ENCODE data around the gene DGKZ.

Gene DGKZ

DNA sequence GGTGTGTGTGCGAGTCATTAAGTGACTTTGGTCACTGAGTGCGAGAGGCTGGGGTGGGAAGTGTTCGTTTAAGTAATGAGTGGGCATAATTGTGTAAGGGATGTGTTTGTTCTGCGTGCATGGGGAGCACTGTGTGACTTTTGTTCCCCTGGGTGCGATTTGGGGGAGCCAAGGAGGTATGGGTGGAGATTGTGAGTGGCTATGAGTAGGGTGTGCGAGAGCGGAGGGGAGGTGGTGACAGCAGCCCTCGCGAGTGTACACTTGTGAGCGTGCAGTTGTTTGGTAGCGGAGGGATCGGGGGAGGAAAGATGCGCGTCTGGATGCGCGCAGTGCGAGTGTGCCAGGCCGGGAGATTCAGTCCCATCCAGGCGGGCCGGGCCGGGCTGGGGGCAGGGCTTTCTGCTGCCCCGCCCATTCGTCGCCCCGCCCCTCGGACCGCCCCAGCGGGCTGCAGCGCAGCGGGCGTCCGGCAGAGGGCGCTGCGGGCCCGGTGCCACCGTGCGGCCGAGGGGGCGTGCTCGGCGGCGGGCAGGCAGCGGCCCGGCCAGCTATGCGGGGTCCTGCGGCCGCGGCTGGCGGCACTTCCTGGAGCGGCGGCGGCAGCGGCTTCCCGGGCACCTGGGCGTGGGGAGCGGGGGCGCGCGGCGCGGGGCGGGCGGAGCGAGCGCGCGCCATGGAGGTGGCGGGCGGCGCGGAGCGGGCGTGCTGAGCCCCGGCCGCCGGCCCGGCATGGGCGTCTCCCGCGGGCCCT, at the start of gene DGKZ:
TSS of gene DGKZ (plus strand) at position 578 of the 751 bp plus-strand sequence. CDS start 197 bp downstream, outside the sequence.
- H3K79me2 ChIP-seq (ENCODE audit: low read length), result peaks cover 42% of the 10 kb centered on the region
- H3K9ac ChIP-seq (ENCODE audit: low read length), result peak within 1 kb of the TSS; percentile 68
- peaks cover 6% of the 10 kb centered on the region; the same call in 1 of the 2 replicates for H4K20me1 ChIP-seq (ENCODE audit: insufficient read depth, low read length)
- TF ChIP-seq EZH2phosphoT487 (IDR thresholded peaks at IDR 0.05; ENCODE audit: low read depth) (no peak), CTCF (IDR thresholded peaks at IDR 0.05; ENCODE audit: low read depth, low read length) (peak; percentile 42)
- H3K36me3 ChIP-seq (replicated peaks; ENCODE audit: low read depth, low read length), result peaks cover 3% of the 10 kb centered on the region
- no peak within 1 kb of the TSS for H2AFZ ChIP-seq (ENCODE audit: low read depth, low read length)
- H3K27me3 ChIP-seq (ENCODE audit: low read depth, low read length), result peaks cover 15% of the 10 kb centered on the region; the same call in 1 of the 2 replicates
- peaks cover 34% of the 10 kb centered on the region for H3K4me1 ChIP-seq (ENCODE audit: low read length)
- peak within 1 kb of the TSS; percentile 100 for H3K4me2 ChIP-seq (ENCODE audit: low read length)
- no peak within 1 kb of the TSS for H3K27ac ChIP-seq (ENCODE audit: low read length)
- H3K4me3 ChIP-seq (ENCODE audit: low read length), result peak within 1 kb of the TSS; percentile 89
- H3K9me3 ChIP-seq (ENCODE audit: insufficient read depth, low read length), result no peaks in the 10 kb centered on the region

- Histone ChIP-seq H3K4me1 (ENCODE audit: low read length) (peaks cover 38% of the 10 kb centered on the region), H3K79me2 (ENCODE audit: low read length) (no peaks in the 10 kb centered on the region), H2AFZ (ENCODE audit: low read depth, low read length) (no peak overlapping the region), H3K27me3 (ENCODE audit: low read depth, low read length) (0 out of 2 replicates have a peak, but pooled peaks cover 5% of the 10 kb centered on the region), H3K4me2 (ENCODE audit: low read length) (peak overlapping the region; percentile 58), H3K9ac (ENCODE audit: low read length) (no peak overlapping the region), H3K36me3 (replicated peaks; ENCODE audit: low read depth, low read length) (no peaks in the 10 kb centered on the region), H3K27ac (ENCODE audit: low read length) (no peak overlapping the region), H3K9me3 (ENCODE audit: insufficient read depth, low read length) (no peaks in the 10 kb centered on the region), H3K4me3 (ENCODE audit: low read length) (no peak overlapping the region), H4K20me1 (ENCODE audit: insufficient read depth, low read length) (no peaks in the 10 kb centered on the region)
- TF ChIP-seq CTCF (IDR thresholded peaks at IDR 0.05; ENCODE audit: low read depth, low read length) (no peak), EZH2phosphoT487 (IDR thresholded peaks at IDR 0.05; ENCODE audit: low read depth) (no peak)
These were observed 48.4 kb upstream of the DGKZ start for GRCh38 chr11:46298699-46299433.

GRCh38 chr11:46299451-46299961, 47.8 kb upstream of the DGKZ start:
- no peak overlapping the region for H3K9ac ChIP-seq (ENCODE audit: low read length)
- peaks cover 44% of the 10 kb centered on the region for H3K4me1 ChIP-seq (ENCODE audit: low read length)
- H3K79me2 ChIP-seq (ENCODE audit: low read length), result no peaks in the 10 kb centered on the region
- no peak overlapping the region for H3K27ac ChIP-seq (ENCODE audit: low read length)
- H4K20me1 ChIP-seq (ENCODE audit: insufficient read depth, low read length), result no peaks in the 10 kb centered on the region
- no peak overlapping the region for H2AFZ ChIP-seq (ENCODE audit: low read depth, low read length)
- no peak overlapping the region for H3K4me3 ChIP-seq (ENCODE audit: low read length)
- H3K27me3 ChIP-seq (ENCODE audit: low read depth, low read length), result 0 out of 2 replicates have a peak, but pooled peaks cover 5% of the 10 kb centered on the region
- no peak for TF ChIP-seq CTCF (IDR thresholded peaks at IDR 0.05; ENCODE audit: low read depth, low read length)
- no peak for TF ChIP-seq EZH2phosphoT487 (IDR thresholded peaks at IDR 0.05; ENCODE audit: low read depth)
- H3K9me3 ChIP-seq (ENCODE audit: insufficient read depth, low read length), result no peaks in the 10 kb centered on the region
- peak overlapping the region; percentile 58 for H3K4me2 ChIP-seq (ENCODE audit: low read length)
- H3K36me3 ChIP-seq (replicated peaks; ENCODE audit: low read depth, low read length), result no peaks in the 10 kb centered on the region

GRCh38 chr11:46300270-46300669, 47.0 kb upstream of the DGKZ start:
- H3K27ac ChIP-seq (ENCODE audit: low read length), result no peak overlapping the region
- H3K4me3 ChIP-seq (ENCODE audit: low read length), result no peak overlapping the region
- no peaks in the 10 kb centered on the region for H3K79me2 ChIP-seq (ENCODE audit: low read length)
- no peak overlapping the region for H3K9ac ChIP-seq (ENCODE audit: low read length)
- peaks cover 48% of the 10 kb centered on the region for H3K4me1 ChIP-seq (ENCODE audit: low read length)
- H4K20me1 ChIP-seq (ENCODE audit: insufficient read depth, low read length), result no peaks in the 10 kb centered on the region
- H3K36me3 ChIP-seq (replicated peaks; ENCODE audit: low read depth, low read length), result no peaks in the 10 kb centered on the region
- 0 out of 2 replicates have a peak overlapping the region, but pooled peaks have one; percentile 23 for H2AFZ ChIP-seq (ENCODE audit: low read depth, low read length)
- TF ChIP-seq CTCF (IDR thresholded peaks at IDR 0.05; ENCODE audit: low read depth, low read length) (no peak), EZH2phosphoT487 (IDR thresholded peaks at IDR 0.05; ENCODE audit: low read depth) (no peak)
- H3K9me3 ChIP-seq (ENCODE audit: insufficient read depth, low read length), result no peaks in the 10 kb centered on the region
- H3K4me2 ChIP-seq (ENCODE audit: low read length), result peak overlapping the region; percentile 58; the same call in 1 of the 2 replicates
- H3K27me3 ChIP-seq (ENCODE audit: low read depth, low read length), result 0 out of 2 replicates have a peak, but pooled peaks cover 5% of the 10 kb centered on the region

Measured in OCI-LY3 (cell line).